H9 (cell line): ENCODE results near the gene DDX47. TPM values are rescaled to one million over a fixed set of nuclear protein-coding genes. Genes with fewer than 3 reads are reported as not detected.

Experiments used
- DNase-seq: peaks from one replicate; pipeline ENCODE4 v3.0.0-alpha.2; 2017
- H2AFZ ChIP-seq: one replicate; pipeline ENCODE4 v1.6.1; 2013; ENCODE audit warnings: mild to moderate bottlenecking, low read length, control low read depth, moderate library complexity
- H2AK5ac ChIP-seq: 2 replicates; pipeline ENCODE4 v1.6.1; 2013; ENCODE audit warnings: low read length, control low read depth, mixed read lengths; ENCODE audit not compliant: insufficient read length
- H2BK120ac ChIP-seq: one replicate; pipeline ENCODE4 v1.6.1; 2013; ENCODE audit warnings: low read depth, mild to moderate bottlenecking, low read length, control low read depth, inconsistent platforms; ENCODE audit not compliant: poor library complexity, severe bottlenecking
- H2BK12ac ChIP-seq: 2 replicates; pipeline ENCODE4 v1.6.1; 2013; ENCODE audit warnings: low read length, control low read depth, mixed read lengths, low read depth; ENCODE audit not compliant: insufficient read length
- H2BK15ac ChIP-seq: 2 replicates; pipeline ENCODE4 v1.6.1; 2013; ENCODE audit warnings: low read depth, low read length, control low read depth
- H2BK20ac ChIP-seq: one replicate; pipeline ENCODE4 v1.6.1; 2013; ENCODE audit warnings: low read depth, mild to moderate bottlenecking, low read length, control low read depth, inconsistent platforms; ENCODE audit not compliant: poor library complexity, severe bottlenecking
- H2BK5ac ChIP-seq: 2 replicates; pipeline ENCODE4 v1.6.1; 2013; ENCODE audit warnings: low read length, control low read depth, mixed read lengths; ENCODE audit not compliant: insufficient read length
- H3K14ac ChIP-seq: 2 replicates; pipeline ENCODE4 v1.6.1; 2013; ENCODE audit warnings: low read length, control low read depth; ENCODE audit not compliant: insufficient read depth
- H3K18ac ChIP-seq: 2 replicates; pipeline ENCODE4 v1.6.1; 2013; ENCODE audit warnings: low read depth, mild to moderate bottlenecking, mixed read lengths, low read length, control low read depth; ENCODE audit not compliant: insufficient read length
- H3K23ac ChIP-seq: 2 replicates; pipeline ENCODE4 v1.6.1; 2013; ENCODE audit warnings: low read length, control low read depth, mixed read lengths, low read depth; ENCODE audit not compliant: insufficient read length
- H3K23me2 ChIP-seq: 2 replicates; pipeline ENCODE4 v1.6.1; 2013; ENCODE audit warnings: low read depth, mild to moderate bottlenecking, mixed read lengths, low read length, control low read depth; ENCODE audit not compliant: insufficient read length, poor library complexity, severe bottlenecking
- H3K27ac ChIP-seq: 2 replicates; pipeline ENCODE4 v1.5.1; 2013; ENCODE audit warnings: low read length, control low read depth, mixed read lengths, low read depth; ENCODE audit not compliant: insufficient read length
- H3K27me3 ChIP-seq: 2 replicates; pipeline ENCODE4 v1.6.1; 2013; ENCODE audit warnings: low read length, control low read depth, inconsistent platforms; ENCODE audit not compliant: insufficient read depth
- H3K4ac ChIP-seq: 2 replicates; pipeline ENCODE4 v1.6.1; 2013; ENCODE audit warnings: low read depth, mild to moderate bottlenecking, control low read depth, inconsistent platforms, low read length, moderate library complexity
- H3K4me1 ChIP-seq: 2 replicates; pipeline ENCODE4 v1.6.1; 2013; ENCODE audit warnings: low read length, control low read depth, inconsistent platforms; ENCODE audit not compliant: insufficient read depth
- H3K4me2 ChIP-seq: 2 replicates; pipeline ENCODE4 v1.6.1; 2013; ENCODE audit warnings: low read length, control low read depth, mixed read lengths; ENCODE audit not compliant: insufficient read length, insufficient read depth
- H3K56ac ChIP-seq: 2 replicates; pipeline ENCODE4 v1.6.1; 2013; ENCODE audit warnings: low read depth, mild to moderate bottlenecking, mixed read lengths, low read length, control low read depth; ENCODE audit not compliant: insufficient read length
- H3K79me1 ChIP-seq: 2 replicates; pipeline ENCODE4 v1.6.1; 2013; ENCODE audit warnings: low read depth, mild to moderate bottlenecking, moderate library complexity, low read length, control low read depth, inconsistent platforms; ENCODE audit not compliant: insufficient read depth, poor library complexity, severe bottlenecking
- H3K79me2 ChIP-seq: 2 replicates; pipeline ENCODE4 v1.6.1; 2013; ENCODE audit warnings: low read length, control low read depth, inconsistent platforms; ENCODE audit not compliant: insufficient read depth
- H3K9ac ChIP-seq: 2 replicates; pipeline ENCODE4 v1.6.1; 2013; ENCODE audit warnings: low read length, control low read depth, mixed read lengths; ENCODE audit not compliant: insufficient read length; ENCODE audit errors: extremely low read depth
- H3K9me3 ChIP-seq: one replicate; pipeline ENCODE4 v1.6.1; 2013; ENCODE audit warnings: low read depth, low read length, inconsistent platforms; ENCODE audit not compliant: control insufficient read depth
- H3T11ph ChIP-seq: one replicate; pipeline ENCODE4 v1.6.1; 2013; ENCODE audit warnings: mild to moderate bottlenecking, low read length, control low read depth, inconsistent platforms
- H4K20me1 ChIP-seq: one replicate; pipeline ENCODE4 v1.6.1; 2013; ENCODE audit not compliant: control insufficient read depth, insufficient read length, insufficient read depth
- H4K5ac ChIP-seq: 2 replicates; pipeline ENCODE4 v1.6.1; 2013; ENCODE audit warnings: low read depth, mild to moderate bottlenecking, mixed read lengths, low read length, control low read depth; ENCODE audit not compliant: insufficient read length
- H4K8ac ChIP-seq: replicated peaks from 2 replicates; pipeline ENCODE4 v1.6.1; 2013; ENCODE audit warnings: low read length, control low read depth, mixed read lengths, low read depth; ENCODE audit not compliant: insufficient read length
- H4K91ac ChIP-seq: 2 replicates; pipeline ENCODE4 v1.6.1; 2013; ENCODE audit warnings: low read depth, mild to moderate bottlenecking, moderate library complexity, mixed read lengths, low read length, control low read depth; ENCODE audit not compliant: insufficient read length
- H3K27ac Mint-ChIP-seq, 3 experiments: 2 replicates in 2 of 3; 3 replicates in 1 of 3; pipeline ENCODE4 v1.8.0; 2020 to 2021; ENCODE audit warnings: mixed read lengths in 3 of 3, mild to moderate bottlenecking in 1 of 3, moderate library complexity in 1 of 3
- H3K27me3 Mint-ChIP-seq: 2 replicates; pipeline ENCODE4 v1.8.0; 2021; ENCODE audit warnings: low read depth, mild to moderate bottlenecking, moderate library complexity, mixed read lengths
- H3K36me3 Mint-ChIP-seq, 3 experiments: 2 replicates in 2 of 3; 3 replicates in 1 of 3; pipeline ENCODE4 v1.8.0; 2020 to 2021; ENCODE audit warnings: low read depth in 3 of 3, mixed read lengths in 3 of 3; ENCODE audit not compliant: insufficient read depth in 1 of 3
- H3K4me1 Mint-ChIP-seq, 2 experiments: 2 replicates each; pipeline ENCODE4 v1.8.0; 2020; ENCODE audit warnings: mixed read lengths in 2 of 2
- H3K4me3 Mint-ChIP-seq, 2 experiments: 2 replicates in 1 of 2; 3 replicates in 1 of 2; pipeline ENCODE4 v1.8.0; 2020 to 2021; ENCODE audit warnings: mild to moderate bottlenecking in 2 of 2, mixed read lengths in 2 of 2, moderate library complexity in 1 of 2
- H3K9me3 Mint-ChIP-seq, 2 experiments: 2 replicates in 1 of 2; 3 replicates in 1 of 2; pipeline ENCODE4 v1.8.0; 2020; ENCODE audit warnings: mild to moderate bottlenecking in 2 of 2, mixed read lengths in 2 of 2, moderate library complexity in 1 of 2
- WGBS: extraction: QIAGEN DNeasy Blood & Tissue Kit; methylation state at CpG from one replicate; pipeline ENCODE4 v1.1.7; 2013; ENCODE audit warnings: missing lambda C conversion rate, low lambda C conversion rate, mixed read lengths; ENCODE audit not compliant: insufficient read length; ENCODE audit errors: extremely low coverage; 5-methylcytosine and 5-hydroxymethylcytosine counted together
- total RNA-seq: library from RNA; stranded (reverse); gene quantifications from 2 replicates; pipeline ENCODE4 v1.2.1, GENCODE V29; 2021
- TF ChIP-seq, protein P1 (sequence below): fragments of 200-600 bp; sonication (generic); conservative IDR thresholded peaks from 3 replicates; pipeline ENCODE4 v1.8.0; 2021; ENCODE audit warnings: antibody characterized with exemption, mild to moderate bottlenecking

DDX47 gene
- total RNA-seq, 1 experiment from 2014 or later = 78.2 TPM

DNA sequence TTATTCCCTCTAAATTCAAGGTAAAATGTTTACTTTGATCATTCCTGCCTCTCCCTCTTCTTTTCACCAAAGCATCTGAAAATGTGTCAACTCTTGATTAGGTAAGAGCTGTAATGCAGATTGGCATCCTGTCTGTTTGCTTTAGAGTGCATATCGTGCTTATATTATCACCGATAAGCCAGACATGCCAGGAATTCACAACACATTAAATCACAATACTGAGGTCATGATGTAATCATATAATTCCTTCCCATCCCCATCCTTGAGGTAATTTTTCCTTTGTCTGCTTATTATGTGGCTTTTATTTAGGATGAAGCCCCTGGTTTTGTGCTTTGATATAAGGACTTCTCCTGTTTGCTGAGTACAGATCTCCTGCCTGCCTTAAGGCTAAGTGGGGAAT is 10.2 kb downstream of the DDX47 start:
- no peak for DNase-seq
- H3K4me1 ChIP-seq = no peaks in the 10 kb centered on the region
- H3K18ac ChIP-seq = no peak overlapping the region
- Mint-ChIP-seq H3K27ac (no peak overlapping the region), H3K4me3 (no peak overlapping the region), H3K36me3 (peaks cover 46 to 72% (median 70%) of the 10 kb centered on the region in 3 experiments), H3K27me3 (no peaks in the 10 kb centered on the region), H3K9me3 (no peaks in the 10 kb centered on the region), H3K4me1 (peaks cover 0 to 49% of the 10 kb centered on the region in 2 experiments; a peak in 2 of 4 replicates)
- H3K23ac ChIP-seq = no peak overlapping the region
- no peaks in the 10 kb centered on the region for H3K9me3 ChIP-seq
- H3T11ph ChIP-seq = no peak overlapping the region
- WGBS = no CpG with 5 or more reads among the region's 2 CpGs
- no peak overlapping the region for H3K4me2 ChIP-seq
- no peak overlapping the region for H2BK120ac ChIP-seq
- no peak overlapping the region for H2BK15ac ChIP-seq
- H4K8ac ChIP-seq = no peak overlapping the region
- no peaks in the 10 kb centered on the region for H4K20me1 ChIP-seq
- no peaks in the 10 kb centered on the region for H3K27me3 ChIP-seq
- no peak overlapping the region for H2AK5ac ChIP-seq
- no peak overlapping the region for H2BK20ac ChIP-seq
- no peak overlapping the region for H3K14ac ChIP-seq
- TF ChIP-seq, protein P1, sequence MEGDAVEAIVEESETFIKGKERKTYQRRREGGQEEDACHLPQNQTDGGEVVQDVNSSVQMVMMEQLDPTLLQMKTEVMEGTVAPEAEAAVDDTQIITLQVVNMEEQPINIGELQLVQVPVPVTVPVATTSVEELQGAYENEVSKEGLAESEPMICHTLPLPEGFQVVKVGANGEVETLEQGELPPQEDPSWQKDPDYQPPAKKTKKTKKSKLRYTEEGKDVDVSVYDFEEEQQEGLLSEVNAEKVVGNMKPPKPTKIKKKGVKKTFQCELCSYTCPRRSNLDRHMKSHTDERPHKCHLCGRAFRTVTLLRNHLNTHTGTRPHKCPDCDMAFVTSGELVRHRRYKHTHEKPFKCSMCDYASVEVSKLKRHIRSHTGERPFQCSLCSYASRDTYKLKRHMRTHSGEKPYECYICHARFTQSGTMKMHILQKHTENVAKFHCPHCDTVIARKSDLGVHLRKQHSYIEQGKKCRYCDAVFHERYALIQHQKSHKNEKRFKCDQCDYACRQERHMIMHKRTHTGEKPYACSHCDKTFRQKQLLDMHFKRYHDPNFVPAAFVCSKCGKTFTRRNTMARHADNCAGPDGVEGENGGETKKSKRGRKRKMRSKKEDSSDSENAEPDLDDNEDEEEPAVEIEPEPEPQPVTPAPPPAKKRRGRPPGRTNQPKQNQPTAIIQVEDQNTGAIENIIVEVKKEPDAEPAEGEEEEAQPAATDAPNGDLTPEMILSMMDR = no peak
- no peak overlapping the region for H4K91ac ChIP-seq
- no peak overlapping the region for H3K56ac ChIP-seq
- no peak overlapping the region for H2AFZ ChIP-seq
- no peak overlapping the region for H4K5ac ChIP-seq
- no peak overlapping the region for H2BK5ac ChIP-seq
- no peak overlapping the region for H3K9ac ChIP-seq
- no peak overlapping the region for H3K27ac ChIP-seq
- no peak overlapping the region for H2BK12ac ChIP-seq
- H3K4ac ChIP-seq = no peak overlapping the region
- no peaks in the 10 kb centered on the region for H3K79me2 ChIP-seq
- H3K79me1 ChIP-seq = peaks cover 2% of the 10 kb centered on the region
- H3K23me2 ChIP-seq = no peaks in the 10 kb centered on the region
